ENCODE measurements around the gene OR9Q1.

DNA sequence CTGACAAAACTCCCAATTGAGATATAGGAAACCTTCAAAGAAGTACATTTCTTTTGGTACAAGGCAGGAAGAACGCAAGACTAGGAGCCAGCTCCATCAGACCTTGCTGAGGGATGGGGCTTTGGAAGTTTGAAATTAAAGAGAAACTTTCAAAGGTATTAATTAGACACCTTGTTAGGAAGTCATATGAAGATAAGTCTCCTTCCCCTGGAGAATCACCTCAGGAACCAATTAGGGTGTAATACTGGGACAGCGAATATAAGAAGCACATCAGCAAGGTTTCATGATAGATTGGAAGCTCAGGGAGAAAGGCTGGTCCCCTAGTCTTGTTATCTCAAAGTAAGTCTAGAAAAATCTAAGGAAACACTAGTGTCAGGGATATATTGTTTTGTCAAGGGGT is 165.1 kb downstream of the OR9Q1 start, which contains the start of gene OR9Q2:
- TF ChIP-seq, protein P1, sequence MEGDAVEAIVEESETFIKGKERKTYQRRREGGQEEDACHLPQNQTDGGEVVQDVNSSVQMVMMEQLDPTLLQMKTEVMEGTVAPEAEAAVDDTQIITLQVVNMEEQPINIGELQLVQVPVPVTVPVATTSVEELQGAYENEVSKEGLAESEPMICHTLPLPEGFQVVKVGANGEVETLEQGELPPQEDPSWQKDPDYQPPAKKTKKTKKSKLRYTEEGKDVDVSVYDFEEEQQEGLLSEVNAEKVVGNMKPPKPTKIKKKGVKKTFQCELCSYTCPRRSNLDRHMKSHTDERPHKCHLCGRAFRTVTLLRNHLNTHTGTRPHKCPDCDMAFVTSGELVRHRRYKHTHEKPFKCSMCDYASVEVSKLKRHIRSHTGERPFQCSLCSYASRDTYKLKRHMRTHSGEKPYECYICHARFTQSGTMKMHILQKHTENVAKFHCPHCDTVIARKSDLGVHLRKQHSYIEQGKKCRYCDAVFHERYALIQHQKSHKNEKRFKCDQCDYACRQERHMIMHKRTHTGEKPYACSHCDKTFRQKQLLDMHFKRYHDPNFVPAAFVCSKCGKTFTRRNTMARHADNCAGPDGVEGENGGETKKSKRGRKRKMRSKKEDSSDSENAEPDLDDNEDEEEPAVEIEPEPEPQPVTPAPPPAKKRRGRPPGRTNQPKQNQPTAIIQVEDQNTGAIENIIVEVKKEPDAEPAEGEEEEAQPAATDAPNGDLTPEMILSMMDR (IDR thresholded peaks at IDR 0.05): no peak
- no peak for TF ChIP-seq POLR2A (IDR thresholded peaks at IDR 0.05)
- TF ChIP-seq POLR2AphosphoS5 (IDR thresholded peaks at IDR 0.05): no peak

Measured in upper lobe of left lung (tissue), 4 donors.